Neural cell (in vitro differentiated cells): ENCODE results near the gene GPSM1. TPM values are rescaled to one million over a fixed set of nuclear protein-coding genes. Genes with fewer than 3 reads are reported as not detected.

Source experiments
- H2AFZ ChIP-seq: fragments of 200-600, 300-800 bp; sonication (generic), shearing (Covaris generic); 2 replicates; pipeline ENCODE4 v1.6.0; 2014; ENCODE audit warnings: low read depth, mild to moderate bottlenecking, antibody characterized with exemption, low read length, moderate library complexity
- H3F3A ChIP-seq: fragments of 200-600 bp; shearing (Covaris generic); 2 replicates; pipeline ENCODE4 v1.6.1; 2016; ENCODE audit warnings: mild to moderate bottlenecking, moderate library complexity, mixed read lengths, antibody characterized with exemption, low read length; ENCODE audit not compliant: insufficient read depth, poor library complexity, severe bottlenecking
- H3K27ac ChIP-seq: fragments of 200-600, 300-800 bp; sonication (generic), shearing (Covaris generic); 2 replicates; pipeline ENCODE4 v1.5.1; 2014; ENCODE audit warnings: mild to moderate bottlenecking, low read length, moderate library complexity
- H3K27me3 ChIP-seq: fragments of 300-800, 200-600 bp; sonication (generic), shearing (Covaris generic); 2 replicates; pipeline ENCODE4 v1.6.0; 2014; ENCODE audit warnings: mild to moderate bottlenecking, low read depth, low read length, moderate library complexity; ENCODE audit not compliant: insufficient read depth
- H3K36me3 ChIP-seq: fragments of 300-800, 200-600 bp; sonication (generic), shearing (Covaris generic); 2 replicates; pipeline ENCODE4 v1.5.1; 2014; ENCODE audit warnings: mild to moderate bottlenecking, antibody characterized with exemption, low read length, moderate library complexity; ENCODE audit not compliant: insufficient read depth
- H3K4me2 ChIP-seq: fragments of 300-800, 200-600 bp; sonication (generic), shearing (Covaris generic); 2 replicates; pipeline ENCODE4 v1.6.0; 2014; ENCODE audit warnings: mild to moderate bottlenecking, low read length
- H3K4me3 ChIP-seq: fragments of 300-800, 200-600 bp; sonication (generic), shearing (Covaris generic); 2 replicates; pipeline ENCODE4 v1.5.1; 2014; ENCODE audit warnings: mild to moderate bottlenecking, low read length, moderate library complexity
- H3K79me2 ChIP-seq: fragments of 200-600 bp; shearing (Covaris generic); replicated peaks from 2 replicates; pipeline ENCODE4 v1.6.0; 2014; ENCODE audit warnings: mild to moderate bottlenecking, low read length, moderate library complexity; ENCODE audit not compliant: insufficient read depth
- H3K9ac ChIP-seq: fragments of 300-800, 200-600 bp; sonication (generic), shearing (Covaris generic); 2 replicates; pipeline ENCODE4 v1.6.1; 2016; ENCODE audit warnings: mild to moderate bottlenecking, low read length, mixed read lengths
- H3K9me2 ChIP-seq: fragments of 200-600 bp; shearing (Covaris generic); 2 replicates; pipeline ENCODE4 v1.6.1; 2016; ENCODE audit warnings: mild to moderate bottlenecking, low read length, mixed read lengths; ENCODE audit not compliant: insufficient read depth
- H3K9me3 ChIP-seq: fragments of 200-600, 300-800 bp; sonication (generic), shearing (Covaris generic); 2 replicates; pipeline ENCODE4 v1.6.1; 2016; ENCODE audit warnings: mild to moderate bottlenecking, mixed run types, low read length, moderate library complexity, mixed read lengths
- H4K20me1 ChIP-seq: fragments of 200-600 bp; shearing (Covaris generic); 2 replicates; pipeline ENCODE4 v1.6.1; 2016; ENCODE audit warnings: mild to moderate bottlenecking, mixed run types; ENCODE audit not compliant: insufficient read depth
- EP300 ChIP-seq: fragments of 450-650 bp; conservative IDR thresholded peaks from 2 replicates; pipeline ENCODE4 v1.6.1; 2014; ENCODE audit warnings: antibody characterized with exemption, mild to moderate bottlenecking, moderate library complexity; ENCODE audit not compliant: poor library complexity, severe bottlenecking
- EZH2 ChIP-seq: fragments of 200-600, 300-800 bp; shearing (Covaris generic), sonication (generic); IDR thresholded peaks from 2 replicates; pipeline ENCODE4 v1.6.1; 2014; ENCODE audit warnings: antibody characterized with exemption, low read length, borderline replicate concordance, mild to moderate bottlenecking; ENCODE audit not compliant: insufficient read depth, poor library complexity, severe bottlenecking
- MXI1 ChIP-seq: fragments of 450-650 bp; conservative IDR thresholded peaks from 2 replicates; pipeline ENCODE4 v1.6.1; 2014; ENCODE audit warnings: antibody characterized with exemption, mild to moderate bottlenecking; ENCODE audit not compliant: poor library complexity, severe bottlenecking
- POLR2AphosphoS5 ChIP-seq: IDR thresholded peaks from 2 replicates; pipeline ENCODE4 v1.6.1; 2012
- RAD21 ChIP-seq: fragments of 450-650 bp; conservative IDR thresholded peaks from 2 replicates; pipeline ENCODE4 v1.6.1; 2014; ENCODE audit warnings: antibody characterized with exemption, mild to moderate bottlenecking, moderate library complexity
- SMC3 ChIP-seq: fragments of 450-650 bp; conservative IDR thresholded peaks from 2 replicates; pipeline ENCODE4 v1.6.1; 2014; ENCODE audit warnings: antibody characterized with exemption, mild to moderate bottlenecking, moderate library complexity; ENCODE audit not compliant: poor library complexity
- TAF1 ChIP-seq: IDR thresholded peaks from 2 replicates; pipeline ENCODE4 v1.6.1; 2012; ENCODE audit warnings: low read depth
- polyA plus RNA-seq: library from polyadenylated mRNA; depleted of rRNA; stranded (reverse); fragments of >200 nt; gene quantifications from 2 replicates; pipeline ENCODE4 v1.2.3, GENCODE V29; 2014
- TF ChIP-seq, protein P1 (sequence below): fragments of 450-650 bp; IDR thresholded peaks from 2 replicates; pipeline ENCODE4 v1.5.1; 2014; ENCODE audit warnings: antibody characterized with exemption, mild to moderate bottlenecking, moderate library complexity; ENCODE audit not compliant: poor library complexity, severe bottlenecking
- TF ChIP-seq, protein P2 (sequence below): IDR thresholded peaks from 2 replicates; pipeline ENCODE4 v1.6.1; 2012; ENCODE audit warnings: borderline replicate concordance

The GPSM1 gene
- polyA plus RNA-seq, 1 donor from 2014 or later = 117 TPM

DNA sequence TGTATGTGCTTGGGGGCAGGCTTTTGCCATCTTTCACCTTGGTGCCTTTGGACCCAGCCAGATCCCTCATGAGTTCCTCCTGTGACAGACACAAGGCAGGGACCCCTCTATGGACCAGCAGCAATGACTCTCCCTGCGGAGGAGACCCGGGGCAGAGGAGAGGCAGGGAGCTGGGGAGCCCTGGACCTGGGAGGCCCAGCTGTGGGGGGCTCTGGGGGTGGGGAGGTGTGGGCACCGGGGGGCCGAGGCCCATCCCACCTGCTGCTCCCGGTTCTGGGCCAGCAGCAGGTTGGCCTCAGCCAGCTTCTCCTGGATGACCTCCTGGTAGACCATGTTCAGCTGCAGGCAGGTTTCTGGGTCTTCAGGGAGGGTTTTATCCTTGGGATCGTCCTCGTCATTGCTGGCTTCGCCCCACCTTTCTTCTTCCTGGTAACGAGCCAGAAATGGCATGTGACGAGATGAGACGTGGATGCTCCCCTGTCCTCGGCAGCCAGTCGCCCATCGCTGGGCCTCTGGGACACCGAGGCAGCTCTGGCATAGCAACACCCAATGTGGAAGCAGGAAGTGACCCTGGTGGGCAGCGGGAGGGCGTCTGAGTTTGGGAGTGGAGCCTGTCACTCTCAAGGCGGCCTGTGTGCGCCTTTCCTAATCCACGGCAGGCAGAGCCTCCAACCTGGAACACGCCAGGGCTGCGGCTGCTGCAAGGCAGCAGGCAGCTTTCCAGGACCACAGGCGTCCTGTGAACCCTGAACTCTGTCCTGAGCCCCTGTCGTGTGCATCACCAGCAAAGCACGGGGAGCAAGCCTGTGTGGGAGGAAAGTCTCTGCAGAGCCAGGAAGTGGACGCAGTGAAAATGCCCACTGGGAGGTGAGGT lies 68.2 kb downstream of the GPSM1 start:
- Histone ChIP-seq H3K27me3 (no peaks in the 10 kb centered on the region), H3K79me2 (peaks cover 21% of the 10 kb centered on the region), H3K9ac (no peak overlapping the region), H3K4me3 (no peak overlapping the region), H2AFZ (no peak overlapping the region), H3K9me2 (no peaks in the 10 kb centered on the region), H3K9me3 (no peaks in the 10 kb centered on the region), H3K4me2 (no peak overlapping the region), H4K20me1 (no peaks in the 10 kb centered on the region), H3F3A (no peaks in the 10 kb centered on the region), H3K36me3 (peaks cover 3% of the 10 kb centered on the region), H3K27ac (no peak overlapping the region)
- no peak for TF ChIP-seq MXI1
- no peak for TF ChIP-seq EZH2
- TF ChIP-seq, protein P1, sequence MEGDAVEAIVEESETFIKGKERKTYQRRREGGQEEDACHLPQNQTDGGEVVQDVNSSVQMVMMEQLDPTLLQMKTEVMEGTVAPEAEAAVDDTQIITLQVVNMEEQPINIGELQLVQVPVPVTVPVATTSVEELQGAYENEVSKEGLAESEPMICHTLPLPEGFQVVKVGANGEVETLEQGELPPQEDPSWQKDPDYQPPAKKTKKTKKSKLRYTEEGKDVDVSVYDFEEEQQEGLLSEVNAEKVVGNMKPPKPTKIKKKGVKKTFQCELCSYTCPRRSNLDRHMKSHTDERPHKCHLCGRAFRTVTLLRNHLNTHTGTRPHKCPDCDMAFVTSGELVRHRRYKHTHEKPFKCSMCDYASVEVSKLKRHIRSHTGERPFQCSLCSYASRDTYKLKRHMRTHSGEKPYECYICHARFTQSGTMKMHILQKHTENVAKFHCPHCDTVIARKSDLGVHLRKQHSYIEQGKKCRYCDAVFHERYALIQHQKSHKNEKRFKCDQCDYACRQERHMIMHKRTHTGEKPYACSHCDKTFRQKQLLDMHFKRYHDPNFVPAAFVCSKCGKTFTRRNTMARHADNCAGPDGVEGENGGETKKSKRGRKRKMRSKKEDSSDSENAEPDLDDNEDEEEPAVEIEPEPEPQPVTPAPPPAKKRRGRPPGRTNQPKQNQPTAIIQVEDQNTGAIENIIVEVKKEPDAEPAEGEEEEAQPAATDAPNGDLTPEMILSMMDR = no peak
- no peak for TF ChIP-seq EP300
- no peak for TF ChIP-seq SMC3
- no peak for TF ChIP-seq TAF1
- TF ChIP-seq RAD21 = no peak
- no peak for TF ChIP-seq POLR2AphosphoS5
- TF ChIP-seq, protein P2, sequence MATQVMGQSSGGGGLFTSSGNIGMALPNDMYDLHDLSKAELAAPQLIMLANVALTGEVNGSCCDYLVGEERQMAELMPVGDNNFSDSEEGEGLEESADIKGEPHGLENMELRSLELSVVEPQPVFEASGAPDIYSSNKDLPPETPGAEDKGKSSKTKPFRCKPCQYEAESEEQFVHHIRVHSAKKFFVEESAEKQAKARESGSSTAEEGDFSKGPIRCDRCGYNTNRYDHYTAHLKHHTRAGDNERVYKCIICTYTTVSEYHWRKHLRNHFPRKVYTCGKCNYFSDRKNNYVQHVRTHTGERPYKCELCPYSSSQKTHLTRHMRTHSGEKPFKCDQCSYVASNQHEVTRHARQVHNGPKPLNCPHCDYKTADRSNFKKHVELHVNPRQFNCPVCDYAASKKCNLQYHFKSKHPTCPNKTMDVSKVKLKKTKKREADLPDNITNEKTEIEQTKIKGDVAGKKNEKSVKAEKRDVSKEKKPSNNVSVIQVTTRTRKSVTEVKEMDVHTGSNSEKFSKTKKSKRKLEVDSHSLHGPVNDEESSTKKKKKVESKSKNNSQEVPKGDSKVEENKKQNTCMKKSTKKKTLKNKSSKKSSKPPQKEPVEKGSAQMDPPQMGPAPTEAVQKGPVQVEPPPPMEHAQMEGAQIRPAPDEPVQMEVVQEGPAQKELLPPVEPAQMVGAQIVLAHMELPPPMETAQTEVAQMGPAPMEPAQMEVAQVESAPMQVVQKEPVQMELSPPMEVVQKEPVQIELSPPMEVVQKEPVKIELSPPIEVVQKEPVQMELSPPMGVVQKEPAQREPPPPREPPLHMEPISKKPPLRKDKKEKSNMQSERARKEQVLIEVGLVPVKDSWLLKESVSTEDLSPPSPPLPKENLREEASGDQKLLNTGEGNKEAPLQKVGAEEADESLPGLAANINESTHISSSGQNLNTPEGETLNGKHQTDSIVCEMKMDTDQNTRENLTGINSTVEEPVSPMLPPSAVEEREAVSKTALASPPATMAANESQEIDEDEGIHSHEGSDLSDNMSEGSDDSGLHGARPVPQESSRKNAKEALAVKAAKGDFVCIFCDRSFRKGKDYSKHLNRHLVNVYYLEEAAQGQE = no peak

GRCh38 chr9:136396219-136396515 lies 68.8 kb downstream of the GPSM1 start:
- Histone ChIP-seq H3K27ac (no peak overlapping the region), H2AFZ (no peak overlapping the region), H3K9me3 (no peaks in the 10 kb centered on the region), H3K36me3 (peaks cover 3% of the 10 kb centered on the region), H3K79me2 (peaks cover 21% of the 10 kb centered on the region), H3K9ac (no peak overlapping the region), H3F3A (no peaks in the 10 kb centered on the region), H3K4me3 (no peak overlapping the region), H3K9me2 (no peaks in the 10 kb centered on the region), H3K27me3 (no peaks in the 10 kb centered on the region), H4K20me1 (no peaks in the 10 kb centered on the region), H3K4me2 (no peak overlapping the region)
- TF ChIP-seq, protein P2 = no peak
- no peak for TF ChIP-seq SMC3
